BE2C (cell line): Measurements from ENCODE around the gene ACTL6B.

Source experiments
- DNase-seq: peaks from one replicate; pipeline ENCODE4 v3.0.0-alpha.2; 2020
- H3K27me3 ChIP-seq: fragments of 250-450 bp; sonication (Bioruptor Pico); 2 replicates; pipeline ENCODE4 v1.5.1; 2020; ENCODE audit warnings: mild to moderate bottlenecking
- H3K36me3 ChIP-seq: fragments of 250-450 bp; sonication (Bioruptor Pico); 2 replicates; pipeline ENCODE4 v1.5.1; 2020; ENCODE audit warnings: mild to moderate bottlenecking
- H3K4me1 ChIP-seq: fragments of 250-450 bp; sonication (Bioruptor Pico); 2 replicates; pipeline ENCODE4 v1.5.1; 2020
- H3K4me3 ChIP-seq: 2 replicates; pipeline ENCODE4 v1.5.1; 2011; ENCODE audit warnings: low read depth, low read length
- H3K9me3 ChIP-seq: fragments of 250-450 bp; sonication (Bioruptor Pico); 2 replicates; pipeline ENCODE4 v1.5.1; 2020
- TF ChIP-seq, protein P1 (sequence below): IDR thresholded peaks from 2 replicates; pipeline ENCODE4 v1.5.1; 2012; ENCODE audit warnings: mild to moderate bottlenecking, low read depth, low read length

The ACTL6B gene

DNA sequence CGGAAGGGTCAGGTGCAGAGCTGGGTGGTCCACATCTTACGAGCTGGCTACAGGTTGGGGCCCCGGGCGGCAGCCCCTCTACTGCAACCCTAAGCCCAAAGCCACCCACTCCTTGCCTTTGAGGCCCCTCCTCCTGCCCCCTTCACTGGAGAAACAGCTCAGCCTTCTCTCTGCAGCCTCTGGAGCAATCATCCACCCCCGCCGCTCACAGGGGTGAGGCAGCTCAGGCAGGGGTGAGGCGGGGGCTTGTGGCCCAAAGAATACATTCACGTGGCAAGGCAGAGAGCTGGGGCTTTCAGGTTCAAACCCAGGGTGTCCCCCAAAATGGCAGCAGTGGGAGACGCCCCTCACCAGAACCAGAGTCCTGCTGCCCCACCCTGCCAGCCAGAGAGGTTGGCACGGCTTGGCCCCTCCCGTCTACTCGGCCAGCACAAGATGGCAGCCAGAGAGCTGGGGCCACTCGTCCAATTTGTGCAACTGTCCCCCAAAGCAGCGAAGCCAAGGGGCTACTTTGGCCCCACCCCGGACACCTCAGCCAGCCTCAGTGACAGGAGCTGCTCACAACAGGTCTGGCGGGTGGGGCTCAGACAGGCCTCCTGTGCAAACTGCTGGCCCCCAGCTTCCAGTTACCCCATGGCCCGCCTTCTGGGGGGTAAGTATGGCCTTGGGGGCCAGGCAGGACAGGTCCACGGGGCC, 24.5 kb upstream of the ACTL6B start:
- DNase-seq: no peak
- TF ChIP-seq, protein P1, sequence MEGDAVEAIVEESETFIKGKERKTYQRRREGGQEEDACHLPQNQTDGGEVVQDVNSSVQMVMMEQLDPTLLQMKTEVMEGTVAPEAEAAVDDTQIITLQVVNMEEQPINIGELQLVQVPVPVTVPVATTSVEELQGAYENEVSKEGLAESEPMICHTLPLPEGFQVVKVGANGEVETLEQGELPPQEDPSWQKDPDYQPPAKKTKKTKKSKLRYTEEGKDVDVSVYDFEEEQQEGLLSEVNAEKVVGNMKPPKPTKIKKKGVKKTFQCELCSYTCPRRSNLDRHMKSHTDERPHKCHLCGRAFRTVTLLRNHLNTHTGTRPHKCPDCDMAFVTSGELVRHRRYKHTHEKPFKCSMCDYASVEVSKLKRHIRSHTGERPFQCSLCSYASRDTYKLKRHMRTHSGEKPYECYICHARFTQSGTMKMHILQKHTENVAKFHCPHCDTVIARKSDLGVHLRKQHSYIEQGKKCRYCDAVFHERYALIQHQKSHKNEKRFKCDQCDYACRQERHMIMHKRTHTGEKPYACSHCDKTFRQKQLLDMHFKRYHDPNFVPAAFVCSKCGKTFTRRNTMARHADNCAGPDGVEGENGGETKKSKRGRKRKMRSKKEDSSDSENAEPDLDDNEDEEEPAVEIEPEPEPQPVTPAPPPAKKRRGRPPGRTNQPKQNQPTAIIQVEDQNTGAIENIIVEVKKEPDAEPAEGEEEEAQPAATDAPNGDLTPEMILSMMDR: no peak
- peaks cover 82% of the 10 kb centered on the region for H3K36me3 ChIP-seq
- no peak overlapping the region for H3K4me3 ChIP-seq
- H3K4me1 ChIP-seq: peaks cover 23% of the 10 kb centered on the region
- H3K9me3 ChIP-seq: no peaks in the 10 kb centered on the region
- H3K27me3 ChIP-seq: no peaks in the 10 kb centered on the region

DNA sequence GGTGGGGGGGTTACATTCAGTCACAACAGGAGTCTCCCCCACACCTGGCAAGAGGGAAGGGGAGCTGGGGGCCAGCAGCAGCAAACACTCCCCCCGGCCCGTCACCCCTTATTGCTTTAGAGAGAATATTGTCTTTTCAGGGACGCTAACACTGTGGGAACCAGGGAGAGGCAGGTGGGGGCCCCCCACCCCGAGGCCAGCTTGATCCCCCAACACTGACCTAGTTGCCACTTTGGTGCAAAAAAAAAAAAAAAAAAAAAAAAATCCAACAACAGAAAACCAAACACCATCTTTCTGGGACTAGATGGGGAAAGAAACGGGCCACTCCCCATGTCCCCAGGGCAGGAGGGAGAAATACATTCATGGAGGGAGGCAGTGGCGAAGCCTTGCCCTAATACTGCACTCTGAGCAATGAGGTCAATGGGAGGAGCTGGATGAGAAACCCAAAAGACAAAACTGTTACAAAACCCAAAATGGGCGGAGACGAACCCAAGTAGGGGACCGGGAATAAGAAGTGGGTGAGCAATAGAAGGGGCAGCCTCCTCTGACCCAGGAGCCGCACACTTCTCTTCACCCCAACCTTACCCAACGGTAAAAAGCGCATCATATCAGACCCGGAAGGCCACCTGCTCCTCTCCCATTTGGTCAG, 23.8 kb upstream of the ACTL6B start:
- Histone ChIP-seq H3K4me1 (peaks cover 23% of the 10 kb centered on the region), H3K36me3 (peaks cover 76% of the 10 kb centered on the region), H3K4me3 (no peak overlapping the region), H3K27me3 (no peaks in the 10 kb centered on the region), H3K9me3 (no peaks in the 10 kb centered on the region)
- TF ChIP-seq, protein P1: no peak
- DNase-seq: no peak

DNA sequence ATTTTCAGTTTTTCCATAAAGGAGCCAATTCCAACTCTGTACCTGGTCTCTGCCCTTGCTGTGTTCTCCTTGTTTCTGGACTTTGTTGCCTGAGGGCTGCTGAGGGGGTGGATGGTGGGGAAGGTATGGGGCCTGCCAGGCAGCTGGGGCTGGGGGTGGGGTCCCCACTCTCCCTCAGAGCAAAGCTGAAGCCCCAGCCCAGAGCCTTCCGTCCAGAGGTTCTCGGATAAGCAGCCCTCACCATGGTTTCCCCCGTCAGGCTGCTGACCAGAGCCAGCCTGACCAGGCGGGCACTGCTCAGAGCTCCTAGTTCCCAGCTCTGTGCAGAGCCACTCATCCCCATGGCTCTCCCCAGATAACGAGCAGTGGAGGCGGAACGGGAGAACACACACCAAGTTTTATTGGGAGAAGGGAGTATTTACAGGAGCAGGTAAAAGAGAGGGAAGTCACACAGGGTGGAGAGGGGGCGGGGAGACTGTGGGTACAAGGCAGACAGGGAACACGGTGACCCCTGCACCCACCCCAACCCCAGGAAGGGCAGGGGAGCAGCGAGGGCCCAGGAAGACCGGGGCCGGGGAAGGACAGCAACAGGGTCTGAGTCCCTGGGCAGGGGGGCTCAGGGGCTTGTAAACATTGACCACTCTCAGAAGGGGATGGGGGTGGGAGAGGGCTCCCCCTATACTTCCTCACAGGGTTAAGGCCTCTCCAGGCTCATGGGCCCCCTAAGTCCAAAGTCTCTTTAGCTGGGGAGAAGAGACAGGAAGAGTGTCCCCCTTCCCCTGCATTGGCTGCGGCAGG, 23.1 kb upstream of the ACTL6B start:
- H3K27me3 ChIP-seq: no peaks in the 10 kb centered on the region
- H3K36me3 ChIP-seq: peaks cover 68% of the 10 kb centered on the region

DNA sequence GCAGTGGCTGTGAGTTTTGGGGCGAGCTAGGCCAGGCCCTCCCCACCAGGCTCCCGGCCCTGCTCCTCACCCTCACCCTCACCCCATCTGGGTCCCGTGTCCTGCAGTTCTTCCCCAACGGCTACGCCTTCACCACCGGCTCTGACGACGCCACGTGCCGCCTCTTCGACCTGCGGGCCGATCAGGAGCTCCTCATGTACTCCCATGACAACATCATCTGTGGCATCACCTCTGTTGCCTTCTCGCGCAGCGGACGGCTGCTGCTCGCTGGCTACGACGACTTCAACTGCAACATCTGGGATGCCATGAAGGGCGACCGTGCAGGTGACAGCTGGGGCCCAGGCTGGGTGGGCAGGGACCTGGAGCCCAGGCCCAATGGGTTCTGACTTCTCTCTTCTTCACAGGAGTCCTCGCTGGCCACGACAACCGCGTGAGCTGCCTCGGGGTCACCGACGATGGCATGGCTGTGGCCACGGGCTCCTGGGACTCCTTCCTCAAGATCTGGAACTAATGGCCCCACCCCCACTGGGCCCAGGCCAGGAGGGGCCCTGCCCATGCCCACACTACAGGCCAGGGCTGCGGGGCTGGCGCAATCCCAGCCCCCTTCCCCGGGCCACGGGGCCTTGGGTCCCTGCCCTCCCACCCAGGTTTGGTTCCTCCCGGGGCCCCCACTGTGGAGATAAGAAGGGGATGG, 22.2 kb upstream of the ACTL6B start:
- peaks cover 23% of the 10 kb centered on the region for H3K4me1 ChIP-seq
- no peak overlapping the region for H3K4me3 ChIP-seq
- DNase-seq: no peak
- H3K27me3 ChIP-seq: no peaks in the 10 kb centered on the region
- peaks cover 60% of the 10 kb centered on the region for H3K36me3 ChIP-seq
- TF ChIP-seq, protein P1: no peak
- H3K9me3 ChIP-seq: no peaks in the 10 kb centered on the region

More for the DNA sequence above, 23.1 kb upstream of the ACTL6B start:
- Histone ChIP-seq H3K4me1 (peaks cover 23% of the 10 kb centered on the region), H3K9me3 (no peaks in the 10 kb centered on the region), H3K4me3 (no peak overlapping the region)
- DNase-seq: peak; percentile 53
- TF ChIP-seq, protein P1: no peak

DNA sequence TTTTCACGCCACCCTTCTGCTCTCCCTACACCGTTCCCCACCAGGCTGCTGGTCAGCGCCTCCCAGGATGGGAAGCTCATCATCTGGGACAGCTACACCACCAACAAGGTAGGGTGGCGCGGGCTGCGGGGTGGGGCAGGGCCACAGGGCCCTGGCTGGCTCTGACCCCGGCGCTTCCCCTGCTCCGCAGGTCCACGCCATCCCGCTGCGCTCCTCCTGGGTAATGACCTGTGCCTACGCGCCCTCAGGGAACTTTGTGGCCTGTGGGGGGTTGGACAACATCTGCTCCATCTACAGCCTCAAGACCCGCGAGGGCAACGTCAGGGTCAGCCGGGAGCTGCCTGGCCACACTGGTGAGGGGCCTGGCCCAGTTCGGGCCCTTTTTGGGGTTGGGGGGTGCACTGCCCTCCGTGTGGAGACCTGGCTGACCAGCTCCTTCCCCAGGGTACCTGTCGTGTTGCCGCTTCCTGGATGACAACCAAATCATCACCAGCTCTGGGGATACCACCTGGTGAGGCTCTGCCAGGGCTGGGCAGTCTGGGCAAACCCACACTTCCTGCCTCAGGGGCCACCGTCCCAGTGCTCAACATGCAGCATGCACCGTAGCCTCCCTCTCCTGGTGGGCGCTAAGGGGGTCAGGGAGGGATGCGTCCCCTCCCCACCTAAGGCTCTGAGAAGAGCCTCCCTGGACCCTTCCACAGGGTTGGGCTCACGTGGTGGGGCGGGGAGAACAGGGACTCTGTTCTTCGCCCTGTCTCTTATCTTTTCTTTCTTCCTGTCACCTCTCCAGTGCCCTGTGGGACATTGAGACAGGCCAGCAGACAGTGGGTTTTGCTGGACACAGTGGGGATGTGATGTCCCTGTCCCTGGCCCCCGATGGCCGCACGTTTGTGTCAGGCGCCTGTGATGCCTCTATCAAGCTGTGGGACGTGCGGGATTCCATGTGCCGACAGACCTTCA, 21.3 kb upstream of the ACTL6B start:
- peaks cover 51% of the 10 kb centered on the region for H3K36me3 ChIP-seq
- peaks cover 23% of the 10 kb centered on the region for H3K4me1 ChIP-seq
- no peaks in the 10 kb centered on the region for H3K27me3 ChIP-seq
- TF ChIP-seq, protein P1: no peak
- H3K9me3 ChIP-seq: no peaks in the 10 kb centered on the region
- no peak for DNase-seq
- no peak overlapping the region for H3K4me3 ChIP-seq
